Measurements from ENCODE around the gene APOLD1.

GRCh38 chr12:12788675-12789368 lies 3.4 kb downstream of the APOLD1 start:
- TF ChIP-seq CTCF (IDR thresholded peaks at IDR 0.05; ENCODE audit: low read depth, low read length, missing input control): peak; percentile 82
- peak; percentile 85 to 89 for TF ChIP-seq RAD21 (IDR thresholded peaks at IDR 0.05)

Data from liver (tissue), 3 donors.